Motor neuron (in vitro differentiated cells): ENCODE results near the gene DHX32. TPM values are rescaled to one million over a fixed set of nuclear protein-coding genes. Genes with fewer than 3 reads are reported as not detected.

ENCODE experiments used
- total RNA-seq, 8 experiments: library from RNA; unstranded; fragments of 300-600 nt; gene quantifications; 2 replicates each; pipeline versions ENCODE4 v1.2.3 to v1.2.4, GENCODE V29; 2022

Gene DHX32
- total RNA-seq, 8 experiments from 2014 or later: 18.8 to 33.0 (median 25.9) TPM

Other genes starting within 250 kb of the DHX32 start
- under 1 TPM in 2 of 8 experiments, not detected in 6; 0.46 to 0.52 TPM for gene TEX36, start 198.1 kb downstream of the DHX32 start, total RNA-seq
- gene EDRF1, start 161.6 kb downstream of the DHX32 start, total RNA-seq: 10 to 100 TPM; 22.6 to 51.2 (median 28.4) TPM
- gene MMP21, start 105.5 kb downstream of the DHX32 start, total RNA-seq: under 1 TPM in 4 of 8 experiments, not detected in 4; 0.09 to 0.49 (median 0.15) TPM
- 100 to 1,000 TPM in 1 of 8 experiments, 10 to 100 TPM in 7; 35.5 to 101 (median 65.9) TPM for gene UROS, start 58.0 kb downstream of the DHX32 start, total RNA-seq
- 100 to 1,000 TPM in 1 of 8 experiments, 10 to 100 TPM in 7; 47.9 to 109 (median 73.8) TPM for gene BCCIP, start 57.7 kb downstream of the DHX32 start, total RNA-seq
- 10 to 100 TPM in 1 of 8 experiments, 1 to 10 TPM in 6, under 1 TPM in 1; 0.99 to 45.9 (median 3.6) TPM for gene FANK1, start 15.3 kb upstream of the DHX32 start, total RNA-seq